ENCODE results near the gene KLK6.

DNA sequence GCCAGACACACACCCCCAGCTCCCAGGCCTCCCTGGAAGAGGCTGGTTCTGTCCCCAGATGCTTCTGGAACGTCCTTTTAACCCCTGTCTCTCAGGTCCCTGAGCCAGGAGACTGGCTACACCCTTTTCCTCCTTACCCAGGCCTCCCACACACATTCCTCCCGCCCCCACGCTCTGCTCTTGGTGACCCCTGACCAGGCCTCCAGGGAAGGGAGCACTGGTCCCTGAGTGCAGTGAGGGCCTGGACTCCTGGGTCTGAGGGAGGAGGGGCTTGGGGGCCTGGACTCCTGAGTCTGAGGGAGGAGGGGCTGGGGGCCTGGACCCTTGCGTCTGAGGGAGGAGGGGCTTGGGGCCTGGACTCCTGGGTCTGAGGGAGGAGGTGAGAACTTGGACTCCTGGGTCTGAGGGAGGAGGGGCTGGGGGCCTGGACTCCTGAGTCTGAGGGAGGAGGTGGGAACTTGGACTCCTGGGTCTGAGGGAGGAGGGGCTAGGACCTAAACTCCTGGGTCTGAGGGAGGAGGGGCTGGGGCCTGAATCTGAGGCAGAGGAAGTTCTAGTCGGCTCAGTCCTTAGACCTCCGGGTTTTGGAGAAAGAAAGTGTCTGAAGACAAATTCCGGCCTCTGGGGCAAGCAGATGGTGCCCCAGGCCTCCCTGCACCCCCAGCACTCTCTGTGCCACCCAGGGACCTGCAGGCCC, 527 bp downstream of the KLK6 start:
- TF ChIP-seq POLR2A (IDR thresholded peaks at IDR 0.05) (no peak), CTCF (IDR thresholded peaks at IDR 0.05) (no peak)
